HFF-Myc (cell line): Measurements from ENCODE around the gene INPP4B.

ENCODE experiments used
- DNase-seq: peaks from one replicate; pipeline ENCODE4 v3.0.0-alpha.2; 2011; ENCODE audit warnings: low read depth; ENCODE audit errors: extremely low read depth
- H3K4me3 ChIP-seq: replicated peaks from 2 replicates; pipeline ENCODE4 v1.5.1; 2011; ENCODE audit warnings: low read depth, mild to moderate bottlenecking, control low read depth, low read length
- TF ChIP-seq, protein P1 (sequence below): IDR thresholded peaks from 2 replicates; pipeline ENCODE4 v1.5.1; 2012; ENCODE audit warnings: mild to moderate bottlenecking, low read depth, low read length, control low read depth; ENCODE audit errors: missing control alignments

The INPP4B gene

DNA sequence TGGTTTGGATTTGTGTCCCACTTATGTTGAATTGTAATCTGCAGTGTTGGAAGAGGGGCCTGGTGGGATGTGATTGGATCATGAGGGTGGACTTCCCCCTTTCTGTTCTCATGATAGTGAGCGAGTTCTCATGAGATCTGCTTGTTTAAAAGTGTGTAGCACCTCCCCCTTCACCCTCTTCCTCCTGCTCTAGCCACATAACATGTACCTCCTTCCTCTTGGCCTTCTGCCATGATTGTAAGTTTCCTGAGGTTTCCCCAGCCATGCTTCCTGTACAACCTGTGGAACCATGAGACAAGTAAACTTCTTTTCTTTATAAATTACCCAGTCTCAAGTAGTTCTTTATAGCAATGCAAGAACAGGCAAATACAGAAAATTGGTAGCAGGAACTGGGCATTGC lies 138.7 kb downstream of the INPP4B start:
- TF ChIP-seq, protein P1, sequence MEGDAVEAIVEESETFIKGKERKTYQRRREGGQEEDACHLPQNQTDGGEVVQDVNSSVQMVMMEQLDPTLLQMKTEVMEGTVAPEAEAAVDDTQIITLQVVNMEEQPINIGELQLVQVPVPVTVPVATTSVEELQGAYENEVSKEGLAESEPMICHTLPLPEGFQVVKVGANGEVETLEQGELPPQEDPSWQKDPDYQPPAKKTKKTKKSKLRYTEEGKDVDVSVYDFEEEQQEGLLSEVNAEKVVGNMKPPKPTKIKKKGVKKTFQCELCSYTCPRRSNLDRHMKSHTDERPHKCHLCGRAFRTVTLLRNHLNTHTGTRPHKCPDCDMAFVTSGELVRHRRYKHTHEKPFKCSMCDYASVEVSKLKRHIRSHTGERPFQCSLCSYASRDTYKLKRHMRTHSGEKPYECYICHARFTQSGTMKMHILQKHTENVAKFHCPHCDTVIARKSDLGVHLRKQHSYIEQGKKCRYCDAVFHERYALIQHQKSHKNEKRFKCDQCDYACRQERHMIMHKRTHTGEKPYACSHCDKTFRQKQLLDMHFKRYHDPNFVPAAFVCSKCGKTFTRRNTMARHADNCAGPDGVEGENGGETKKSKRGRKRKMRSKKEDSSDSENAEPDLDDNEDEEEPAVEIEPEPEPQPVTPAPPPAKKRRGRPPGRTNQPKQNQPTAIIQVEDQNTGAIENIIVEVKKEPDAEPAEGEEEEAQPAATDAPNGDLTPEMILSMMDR, result no peak
- no peak for DNase-seq
- H3K4me3 ChIP-seq, result no peak overlapping the region

DNA sequence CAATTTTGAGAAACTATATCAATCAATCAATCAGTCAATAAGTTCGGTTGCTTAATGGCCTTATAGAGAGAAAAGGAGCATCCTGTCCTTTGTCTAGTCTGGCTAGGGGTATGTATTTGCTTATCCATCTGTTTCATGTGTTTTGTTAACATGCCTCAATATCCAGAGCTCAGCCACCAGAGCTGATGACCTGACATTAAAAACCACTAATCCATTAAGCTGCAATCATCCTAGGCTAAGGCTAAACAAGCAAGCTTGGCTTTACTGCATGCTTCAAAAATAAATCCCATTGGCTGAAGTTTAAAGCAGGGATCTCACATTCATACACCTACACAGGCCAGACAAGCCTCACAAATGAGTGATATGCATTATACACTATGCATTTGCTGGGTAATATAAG lies 139.7 kb downstream of the INPP4B start:
- TF ChIP-seq, protein P1, result no peak
- no peak for DNase-seq
- H3K4me3 ChIP-seq, result no peak overlapping the region

DNA sequence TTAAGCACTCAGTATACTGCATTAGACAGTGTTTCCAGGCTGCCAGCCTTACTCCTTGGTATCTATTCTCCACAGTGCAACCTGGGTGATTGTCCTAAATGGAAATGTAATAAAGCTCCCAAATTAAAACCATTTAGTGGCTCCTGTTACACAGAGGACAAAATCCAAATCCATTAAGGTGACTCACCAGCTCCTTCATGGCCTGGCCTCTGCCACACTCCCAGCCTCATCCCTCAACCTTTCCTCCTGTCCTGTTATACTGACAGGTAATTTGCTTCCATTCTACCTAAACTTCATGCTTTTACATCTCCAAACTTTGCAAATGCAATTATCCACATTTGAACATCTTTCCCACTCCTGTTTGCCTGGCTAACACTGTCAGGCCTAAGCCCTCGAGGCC lies 140.3 kb downstream of the INPP4B start:
- no peak overlapping the region for H3K4me3 ChIP-seq
- TF ChIP-seq, protein P1, result no peak
- no peak for DNase-seq

DNA sequence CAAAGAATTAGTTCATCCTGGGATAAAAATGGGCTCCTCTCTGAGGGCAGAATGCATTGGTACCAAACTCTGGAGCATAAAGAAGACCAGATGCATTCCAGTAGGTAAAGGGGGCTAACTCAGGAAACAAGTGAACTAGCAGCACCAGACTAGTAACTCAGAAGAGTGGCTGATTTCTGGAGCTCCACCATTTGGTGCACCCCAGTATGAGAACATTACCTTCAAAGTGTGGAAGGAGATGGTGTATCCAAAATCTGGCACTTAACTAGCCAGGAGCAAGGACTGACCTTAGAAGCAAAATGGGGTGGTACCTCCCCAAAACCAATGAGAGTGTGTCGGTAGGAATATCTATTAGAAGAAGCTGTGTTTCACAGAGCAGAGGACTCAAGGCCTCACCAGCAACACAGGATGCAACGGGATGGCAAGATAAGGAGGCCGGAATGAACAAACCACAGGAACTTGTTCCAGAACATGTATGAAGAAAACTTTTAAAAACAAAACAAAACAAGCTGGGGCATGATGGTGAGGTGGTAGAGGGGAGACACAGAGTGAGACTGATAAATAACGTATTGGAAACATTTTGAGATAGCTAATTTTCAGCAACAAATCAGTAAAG lies 142.3 kb downstream of the INPP4B start:
- no peak overlapping the region for H3K4me3 ChIP-seq
- TF ChIP-seq, protein P1, result no peak
- DNase-seq, result no peak

DNA sequence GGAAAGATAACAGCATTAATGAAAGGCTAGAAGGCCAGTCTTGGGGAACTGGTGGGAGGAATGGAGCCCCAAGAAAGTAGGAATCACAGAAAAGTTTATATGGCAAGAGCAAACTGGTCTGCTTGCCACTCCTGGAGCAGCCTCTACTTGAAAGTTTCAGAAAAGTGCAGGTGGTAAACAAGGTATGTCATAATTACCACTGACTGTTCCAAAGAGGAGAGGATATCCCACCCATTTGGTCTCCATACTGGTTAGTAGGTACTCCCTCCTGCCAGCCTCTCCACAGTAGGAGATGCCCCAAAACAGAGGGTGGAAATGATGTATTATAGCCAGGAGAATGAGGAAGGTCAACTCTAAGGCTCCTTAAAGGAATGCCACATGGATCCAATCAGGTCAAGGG lies 145.1 kb downstream of the INPP4B start:
- TF ChIP-seq, protein P1, result no peak
- no peak for DNase-seq
- H3K4me3 ChIP-seq, result no peak overlapping the region

DNA sequence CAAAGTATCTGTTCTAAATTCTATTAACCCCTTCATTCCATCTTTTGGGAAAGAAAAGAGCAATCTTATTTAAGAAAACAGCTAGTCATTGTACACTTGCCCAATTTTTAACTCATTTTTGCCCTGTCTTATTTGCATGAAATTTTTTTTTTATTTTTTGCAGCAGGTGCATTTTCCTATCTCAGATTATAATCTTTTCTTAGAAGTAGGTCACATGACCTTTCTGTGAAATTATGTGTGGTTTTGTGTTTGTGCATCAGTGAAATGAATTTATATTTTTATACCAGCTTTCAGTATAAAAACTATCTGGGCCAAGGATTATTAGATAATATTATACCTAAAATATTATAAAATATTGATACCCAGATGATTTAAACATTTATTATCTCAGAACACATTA lies 145.6 kb downstream of the INPP4B start:
- TF ChIP-seq, protein P1, result no peak
- no peak overlapping the region for H3K4me3 ChIP-seq
- DNase-seq, result no peak

DNA sequence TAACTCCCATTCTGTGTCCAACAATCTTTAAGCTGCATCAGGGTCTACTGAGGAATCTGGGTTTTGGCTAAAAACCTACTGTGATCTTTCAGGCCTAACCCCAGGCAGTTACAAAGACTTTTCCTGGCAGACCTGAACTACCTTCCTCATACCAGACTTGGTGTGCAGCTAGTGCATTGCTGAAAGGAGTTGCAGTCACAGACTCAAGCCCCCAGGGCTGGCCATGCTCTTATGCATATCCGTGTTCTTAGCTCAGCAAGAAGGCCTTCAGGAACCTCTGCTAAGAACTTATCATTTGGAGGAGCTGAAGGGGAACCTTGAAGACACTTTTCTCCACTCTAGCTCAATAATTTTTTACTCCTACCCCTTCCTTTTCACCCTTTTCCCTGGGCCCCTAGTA lies 147.5 kb downstream of the INPP4B start:
- no peak for DNase-seq
- TF ChIP-seq, protein P1, result no peak
- no peak overlapping the region for H3K4me3 ChIP-seq
